MCF 10A (cell line): ENCODE data around the gene PPP1CC. TPM values are rescaled to one million over a fixed set of nuclear protein-coding genes. Genes with fewer than 3 reads are reported as not detected.

Experiments used
- BruUV-seq: library from RNA; stranded (reverse); fragments of 400-500 nt; replicated peaks from 2 replicates; lab custom pipeline; 2021; lab: Mats Ljungman, UMichigan
- CTCF ChIA-PET: fragments of 300-600 bp; sonication (Branson Sonifier 250); formaldehyde crosslinking; extraction: SDS; loops from one replicate; lab custom pipeline; 2021; ENCODE audit warnings: antibody characterized with exemption, inconsistent platforms; lab: Yijun Ruan, JAX
- POLR2A ChIA-PET: fragments of 300-600, 350-650 bp; sonication (Branson Sonifier 250); formaldehyde crosslinking; extraction: SDS; loops from one replicate; lab custom pipeline; 2020; ENCODE audit warnings: antibody characterized with exemption, inconsistent platforms; lab: Yijun Ruan, JAX
- DNase-seq: peaks from one replicate; pipeline ENCODE4 v3.0.0-alpha.2; 2018; ENCODE audit not compliant: unreplicated experiment
- H3K27ac Mint-ChIP-seq: one replicate; pipeline ENCODE4 v1.8.0; 2022; ENCODE audit warnings: mild to moderate bottlenecking, low read depth, mixed read lengths; ENCODE audit not compliant: unreplicated experiment
- H3K27me3 Mint-ChIP-seq: one replicate; pipeline ENCODE4 v1.8.0; 2022; ENCODE audit warnings: mixed read lengths; ENCODE audit not compliant: insufficient read depth, unreplicated experiment
- H3K36me3 Mint-ChIP-seq: one replicate; pipeline ENCODE4 v1.8.0; 2022; ENCODE audit warnings: mild to moderate bottlenecking, moderate library complexity, mixed read lengths; ENCODE audit not compliant: insufficient read depth, unreplicated experiment
- H3K4me1 Mint-ChIP-seq: one replicate; pipeline ENCODE4 v1.8.0; 2022; ENCODE audit warnings: mixed read lengths; ENCODE audit not compliant: insufficient read depth, unreplicated experiment
- H3K4me3 Mint-ChIP-seq: one replicate; pipeline ENCODE4 v1.8.0; 2022; ENCODE audit warnings: mild to moderate bottlenecking, moderate library complexity, mixed read lengths; ENCODE audit not compliant: unreplicated experiment
- H3K9me3 Mint-ChIP-seq: one replicate; pipeline ENCODE4 v1.8.0; 2022; ENCODE audit warnings: mixed read lengths; ENCODE audit not compliant: unreplicated experiment
- intact Hi-C: fragments of 100-400 bp; cut with micrococcal nuclease; formaldehyde crosslinking; loops from 2 replicates; pipeline ENCODE4 v1.14.1; 2022
- total RNA-seq: library from RNA; stranded (reverse); gene quantifications from 2 replicates; pipeline ENCODE4 v1.2.3, GENCODE V29; 2022
- TF ChIP-seq, protein P1 (sequence below): fragments of 200-600 bp; IDR thresholded peaks from one replicate; pipeline ENCODE4 v1.8.0; 2022; ENCODE audit warnings: antibody characterized with exemption, mild to moderate bottlenecking; ENCODE audit not compliant: unreplicated experiment

PPP1CC gene
- total RNA-seq, 1 experiment from 2014 or later = 94.6 TPM

DNA sequence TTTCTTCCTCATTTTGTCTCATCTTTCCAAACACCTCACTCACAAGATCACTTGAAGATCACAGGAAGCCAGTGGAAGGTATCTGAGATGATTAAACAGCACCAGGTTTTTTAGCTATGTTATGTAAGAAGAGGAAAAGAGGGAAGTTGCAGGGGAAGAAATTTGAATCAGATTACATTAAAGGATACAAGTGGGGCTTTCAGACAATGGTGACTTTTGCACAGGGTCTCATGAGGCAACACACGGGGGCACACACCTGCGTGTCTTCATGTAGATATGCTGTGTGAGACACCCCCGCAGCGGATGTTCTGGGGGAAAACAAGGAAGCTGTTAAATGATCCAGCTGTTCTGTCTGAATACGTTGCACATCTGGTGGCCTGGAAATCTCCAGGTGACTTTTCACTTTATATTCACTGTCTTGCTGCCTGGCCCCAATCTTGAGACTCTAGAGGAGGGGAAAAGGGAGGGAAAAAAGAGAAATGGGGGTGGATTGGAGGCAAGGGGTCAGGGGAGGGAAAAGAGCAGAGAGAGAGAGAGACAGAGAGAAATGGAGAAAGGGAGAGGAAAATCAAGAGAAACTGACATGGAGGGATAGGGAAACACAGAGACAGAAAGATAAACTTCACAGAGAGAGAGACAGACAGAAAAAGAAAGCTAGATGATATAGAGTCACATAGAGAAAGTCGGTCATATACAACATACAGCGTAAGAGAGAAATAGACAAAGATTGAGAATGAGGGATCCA lies 36.3 kb upstream of the PPP1CC start:
- Mint-ChIP-seq H3K36me3 (no peaks in the 10 kb centered on the region), H3K27me3 (no peaks in the 10 kb centered on the region), H3K27ac (no peak overlapping the region), H3K4me1 (no peaks in the 10 kb centered on the region), H3K4me3 (no peak overlapping the region), H3K9me3 (no peaks in the 10 kb centered on the region)
- DNase-seq = no peak
- ChIA-PET CTCF (no interaction called here), POLR2A (no interaction called here)
- intact Hi-C loops = no loop called here
- TF ChIP-seq, protein P1, sequence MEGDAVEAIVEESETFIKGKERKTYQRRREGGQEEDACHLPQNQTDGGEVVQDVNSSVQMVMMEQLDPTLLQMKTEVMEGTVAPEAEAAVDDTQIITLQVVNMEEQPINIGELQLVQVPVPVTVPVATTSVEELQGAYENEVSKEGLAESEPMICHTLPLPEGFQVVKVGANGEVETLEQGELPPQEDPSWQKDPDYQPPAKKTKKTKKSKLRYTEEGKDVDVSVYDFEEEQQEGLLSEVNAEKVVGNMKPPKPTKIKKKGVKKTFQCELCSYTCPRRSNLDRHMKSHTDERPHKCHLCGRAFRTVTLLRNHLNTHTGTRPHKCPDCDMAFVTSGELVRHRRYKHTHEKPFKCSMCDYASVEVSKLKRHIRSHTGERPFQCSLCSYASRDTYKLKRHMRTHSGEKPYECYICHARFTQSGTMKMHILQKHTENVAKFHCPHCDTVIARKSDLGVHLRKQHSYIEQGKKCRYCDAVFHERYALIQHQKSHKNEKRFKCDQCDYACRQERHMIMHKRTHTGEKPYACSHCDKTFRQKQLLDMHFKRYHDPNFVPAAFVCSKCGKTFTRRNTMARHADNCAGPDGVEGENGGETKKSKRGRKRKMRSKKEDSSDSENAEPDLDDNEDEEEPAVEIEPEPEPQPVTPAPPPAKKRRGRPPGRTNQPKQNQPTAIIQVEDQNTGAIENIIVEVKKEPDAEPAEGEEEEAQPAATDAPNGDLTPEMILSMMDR = no peak
- no TSS peak for BruUV-seq

DNA sequence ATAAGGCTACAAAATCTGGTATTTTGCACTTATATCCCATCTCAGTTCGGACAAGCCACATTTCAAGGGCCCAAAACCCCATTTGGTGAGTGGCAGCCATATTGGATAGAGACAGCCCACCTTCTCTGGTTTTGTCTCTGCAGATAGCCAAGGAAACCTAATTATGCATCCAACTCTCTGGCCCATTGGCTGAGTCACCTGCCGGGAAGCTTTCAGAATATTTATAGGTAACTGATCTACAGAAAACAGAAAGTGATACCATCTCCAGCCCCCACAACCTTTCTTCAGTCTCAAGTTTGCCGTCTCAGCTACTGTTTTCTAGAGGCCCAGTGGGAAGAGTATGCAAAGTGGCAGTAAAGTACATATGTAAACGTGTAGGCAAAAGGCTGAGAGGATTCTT lies 33.7 kb upstream of the PPP1CC start:
- H3K36me3 Mint-ChIP-seq = peaks cover 3% of the 10 kb centered on the region
- intact Hi-C loops = no loop called here
- ChIA-PET CTCF (interaction anchor here (0.6 kb wide), 1 partner anchor 298 kb away, joined by 3 read pairs; no protein-coding TSS in a partner anchor), POLR2A (no interaction called here)
- no peaks in the 10 kb centered on the region for H3K4me1 Mint-ChIP-seq
- no peak overlapping the region for H3K4me3 Mint-ChIP-seq
- DNase-seq = no peak
- no peak overlapping the region for H3K27ac Mint-ChIP-seq
- no peaks in the 10 kb centered on the region for H3K27me3 Mint-ChIP-seq
- TF ChIP-seq, protein P1 = no peak
- no peaks in the 10 kb centered on the region for H3K9me3 Mint-ChIP-seq
- BruUV-seq = no TSS peak

DNA sequence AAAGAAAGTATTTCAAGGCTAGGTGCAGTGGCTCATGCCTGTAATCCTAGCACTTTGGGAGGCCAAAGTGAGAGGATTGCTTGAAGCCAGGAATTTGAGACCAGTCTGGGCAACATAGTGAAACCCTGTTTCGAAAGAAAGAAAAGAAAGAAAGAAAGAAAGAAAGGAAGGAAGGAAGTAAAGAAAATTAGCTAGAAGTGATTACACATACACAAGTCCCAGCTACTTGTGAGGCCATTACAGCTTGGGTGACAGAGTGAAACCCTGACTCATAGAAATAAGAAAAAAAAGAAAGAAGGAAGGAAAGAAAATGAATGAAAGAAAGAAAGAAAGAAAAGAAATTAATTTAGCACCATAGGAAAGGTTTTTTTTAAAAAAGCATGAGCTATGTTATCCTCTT lies 33.3 kb upstream of the PPP1CC start:
- intact Hi-C loops = no loop called here
- Mint-ChIP-seq H3K4me3 (no peak overlapping the region), H3K4me1 (no peaks in the 10 kb centered on the region), H3K36me3 (peaks cover 4% of the 10 kb centered on the region), H3K27ac (no peak overlapping the region), H3K9me3 (no peaks in the 10 kb centered on the region), H3K27me3 (no peaks in the 10 kb centered on the region)
- ChIA-PET POLR2A (no interaction called here), CTCF (interaction anchor here (0.6 kb wide), 1 partner anchor 299 kb away, joined by 3 read pairs; no protein-coding TSS in a partner anchor)
- TF ChIP-seq, protein P1 = no peak
- DNase-seq = no peak
- no TSS peak for BruUV-seq

DNA sequence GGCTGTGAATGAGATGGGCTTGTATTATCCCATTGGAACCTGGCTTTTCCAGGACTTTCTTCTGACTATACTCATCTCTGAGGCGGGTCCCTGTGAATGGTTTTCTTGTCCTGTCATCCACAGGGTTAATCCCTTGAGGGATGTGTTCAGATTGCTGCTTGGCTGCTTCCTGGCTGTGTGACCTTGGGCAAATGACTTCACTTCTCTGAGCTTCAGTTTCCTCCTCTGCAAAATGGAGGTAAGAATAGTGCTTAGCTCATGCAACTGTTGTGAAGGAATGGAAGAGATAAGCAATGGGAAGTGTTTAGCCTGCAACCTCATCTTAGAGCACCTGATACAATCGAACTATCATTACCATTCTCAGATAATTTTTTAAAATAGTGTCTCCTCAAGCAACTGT lies 32.1 kb upstream of the PPP1CC start:
- Mint-ChIP-seq H3K27me3 (no peaks in the 10 kb centered on the region), H3K4me3 (no peak overlapping the region), H3K27ac (no peak overlapping the region), H3K9me3 (no peaks in the 10 kb centered on the region), H3K36me3 (peaks cover 4% of the 10 kb centered on the region), H3K4me1 (no peaks in the 10 kb centered on the region)
- no TSS peak for BruUV-seq
- CTCF ChIA-PET = no interaction called here
- POLR2A ChIA-PET = no interaction called here
- DNase-seq = no peak
- intact Hi-C loops = no loop called here
- TF ChIP-seq, protein P1 = no peak
